Stimulated activated CD4-positive, alpha-beta T cell treated with anti-CD3 and anti-CD28 coated beads, Interleukin-1b, Interleukin-23, amount 100 ng/mL, for 1 hour (primary cell): ENCODE data around the gene SDK1.
"Not testable (repeated sequence)": the region's sequence is repeated elsewhere in the genome, so short reads cannot be mapped to it uniquely, and the experiment has no call there.

Source experiments
- DNase-seq, 2 donors: peaks; one replicate each; pipeline ENCODE4 v3.0.0-alpha.2; 2020; ENCODE audit warnings: low read depth in 2 of 2

Gene SDK1

DNA sequence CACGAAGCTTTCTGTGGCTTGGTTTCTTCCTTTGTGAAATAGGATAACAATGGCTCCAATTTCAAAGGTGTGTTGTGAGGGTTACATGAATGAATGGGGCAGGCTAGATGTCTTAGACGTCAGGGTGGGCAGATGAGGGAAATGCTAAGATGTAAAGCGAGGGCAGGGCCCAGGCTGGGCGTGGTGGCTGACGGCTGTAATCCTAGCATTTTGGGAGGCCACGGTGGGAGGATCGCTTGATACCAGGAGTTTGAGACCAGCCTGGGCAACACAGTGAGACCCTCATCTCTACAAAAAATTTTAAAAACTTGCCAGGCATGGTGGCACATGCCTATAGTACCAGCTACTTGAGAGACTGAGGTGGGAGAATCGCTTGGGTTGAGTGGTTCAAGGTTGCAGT is 773.4 kb downstream of the SDK1 start:
- DNase-seq = no peak

DNA sequence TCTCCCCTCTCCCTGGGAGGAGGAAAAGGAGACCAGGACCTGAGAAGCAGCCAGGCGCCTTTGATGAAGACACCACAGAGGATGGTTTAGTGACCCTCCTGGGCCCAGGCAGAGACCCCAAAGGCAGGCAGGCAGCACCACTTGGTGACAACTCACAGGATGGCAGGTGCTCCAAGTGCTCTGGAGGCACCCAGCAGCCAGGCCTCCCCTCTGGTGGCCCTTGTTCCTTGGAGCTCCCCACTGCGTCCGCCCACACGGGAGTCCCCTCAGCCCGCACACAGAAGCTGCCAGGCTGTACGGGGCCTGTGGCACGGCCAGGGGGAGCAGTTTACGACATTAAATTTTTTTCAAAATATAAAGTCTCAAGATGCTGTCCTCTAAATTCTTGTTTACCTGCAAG is 773.9 kb downstream of the SDK1 start:
- no peak for DNase-seq

DNA sequence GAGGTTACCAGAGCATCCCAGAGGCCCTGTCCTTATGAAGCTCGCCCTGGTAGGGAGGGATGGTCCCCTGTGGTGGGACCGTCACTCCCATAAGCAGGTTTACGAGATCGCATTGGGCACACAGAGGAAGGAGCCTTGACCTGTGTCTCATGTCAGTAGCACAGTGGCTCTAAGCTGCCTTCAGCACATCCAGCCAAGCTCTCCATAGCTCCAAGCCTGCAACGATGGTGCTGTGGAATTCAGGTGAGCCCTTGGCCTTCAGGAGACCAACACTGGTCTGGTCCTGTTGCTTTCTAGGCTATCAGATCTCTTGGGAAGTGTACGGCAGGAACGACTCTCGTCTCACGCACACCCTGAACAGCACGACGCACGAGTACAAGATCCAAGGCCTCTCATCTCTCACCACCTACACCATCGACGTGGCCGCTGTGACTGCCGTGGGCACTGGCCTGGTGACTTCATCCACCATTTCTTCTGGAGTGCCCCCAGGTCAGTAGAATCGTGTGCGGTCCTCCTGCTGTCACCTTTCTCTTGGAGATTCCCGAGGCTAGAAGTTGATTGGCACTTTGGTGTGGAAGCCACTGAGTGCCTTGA is 775.7 kb downstream of the SDK1 start:
- DNase-seq = no peak

DNA sequence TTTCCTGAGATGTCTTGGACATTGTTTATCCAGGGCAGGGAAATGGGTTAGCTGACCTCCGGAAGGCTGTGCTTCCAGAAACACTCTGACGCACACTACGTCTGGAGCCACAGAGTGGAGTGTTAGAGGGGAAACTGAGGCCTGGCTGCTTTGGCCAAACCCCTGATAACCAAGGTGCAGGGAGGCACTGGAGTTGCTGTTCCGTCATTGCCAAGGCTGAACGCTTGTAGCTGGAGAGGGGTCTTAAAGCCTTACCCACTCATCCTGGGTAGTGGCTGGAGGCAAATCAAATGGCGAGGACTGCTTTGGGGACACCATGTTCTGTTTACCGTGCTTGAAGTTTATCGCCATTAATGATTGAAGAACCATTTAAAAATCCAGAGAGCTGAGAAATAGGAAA is 776.9 kb downstream of the SDK1 start:
- no peak for DNase-seq

DNA sequence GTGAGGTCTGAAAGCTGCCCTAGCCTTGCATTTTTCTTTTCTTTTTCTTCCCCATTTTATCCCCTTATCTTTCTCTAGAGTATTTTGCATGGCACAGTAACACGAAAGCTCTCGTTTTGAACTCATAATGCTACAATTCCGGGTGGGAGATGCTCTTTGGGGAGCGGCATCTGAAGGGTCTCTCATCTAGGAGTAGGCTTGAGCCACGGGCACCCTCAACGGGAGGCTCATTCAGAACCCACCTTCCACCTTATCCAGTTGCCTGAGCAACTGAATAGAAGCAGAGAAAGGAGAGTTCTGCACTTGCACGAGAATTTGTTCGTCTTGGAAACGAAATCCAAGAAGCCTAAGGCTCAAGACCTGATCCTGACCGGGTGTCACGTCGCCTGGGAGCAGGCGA is 777.5 kb downstream of the SDK1 start:
- DNase-seq = no peak

DNA sequence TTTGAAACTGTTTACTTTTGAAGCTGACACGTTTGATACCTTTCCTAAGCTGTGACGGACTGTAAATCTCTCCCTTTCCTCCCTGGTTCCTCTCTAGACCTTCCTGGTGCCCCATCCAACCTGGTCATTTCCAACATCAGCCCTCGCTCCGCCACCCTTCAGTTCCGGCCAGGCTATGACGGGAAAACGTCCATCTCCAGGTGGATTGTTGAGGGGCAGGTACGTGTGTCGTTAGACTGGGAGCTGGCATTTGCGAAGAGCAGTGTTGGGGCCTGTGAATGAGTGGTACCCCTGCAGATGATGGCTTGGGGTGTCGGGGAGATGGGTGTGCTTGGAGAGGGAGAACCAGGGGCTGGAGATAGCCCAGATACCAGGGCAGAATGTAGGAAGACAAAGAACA is 778.3 kb downstream of the SDK1 start:
- DNase-seq = no peak

DNA sequence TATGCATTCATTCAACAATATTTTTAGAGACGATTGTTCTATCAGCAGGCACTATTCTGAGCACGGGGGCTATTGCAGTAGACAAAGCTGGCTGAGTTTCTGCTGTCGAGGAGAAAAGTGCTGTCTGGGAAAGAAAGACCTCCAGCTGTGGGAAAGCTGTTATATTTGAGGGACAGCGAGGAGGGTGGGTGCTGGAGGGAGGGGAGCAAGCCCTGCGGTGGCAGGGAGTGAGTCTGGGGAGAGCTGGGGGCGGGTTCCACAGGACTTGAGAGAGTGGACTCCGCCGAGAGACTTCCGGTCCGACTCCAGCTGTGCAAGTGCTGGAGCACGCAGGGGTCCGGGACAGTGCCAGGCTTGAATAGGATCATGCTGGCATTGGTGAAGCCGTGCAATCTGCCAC is 778.9 kb downstream of the SDK1 start:
- DNase-seq = no peak

DNA sequence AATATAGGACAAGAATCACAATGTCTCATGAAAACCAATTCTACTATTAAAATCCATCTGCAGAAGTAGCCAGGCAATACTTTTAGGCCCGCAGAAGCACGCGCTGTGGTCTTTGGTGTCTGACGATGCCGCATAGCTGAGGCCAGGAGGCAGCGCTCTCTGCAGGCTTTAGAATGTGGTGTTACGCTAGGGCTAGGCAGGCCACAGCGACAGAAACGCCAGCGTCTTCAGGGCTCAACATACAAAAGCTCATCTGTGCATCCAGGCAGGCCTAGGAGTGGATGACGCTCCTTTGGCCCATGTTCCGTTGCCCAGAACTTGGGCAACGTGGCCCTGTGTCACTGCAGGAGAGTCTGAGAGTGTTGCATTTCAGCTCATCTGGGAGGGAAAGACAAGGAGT is 779.9 kb downstream of the SDK1 start:
- no peak for DNase-seq

DNA sequence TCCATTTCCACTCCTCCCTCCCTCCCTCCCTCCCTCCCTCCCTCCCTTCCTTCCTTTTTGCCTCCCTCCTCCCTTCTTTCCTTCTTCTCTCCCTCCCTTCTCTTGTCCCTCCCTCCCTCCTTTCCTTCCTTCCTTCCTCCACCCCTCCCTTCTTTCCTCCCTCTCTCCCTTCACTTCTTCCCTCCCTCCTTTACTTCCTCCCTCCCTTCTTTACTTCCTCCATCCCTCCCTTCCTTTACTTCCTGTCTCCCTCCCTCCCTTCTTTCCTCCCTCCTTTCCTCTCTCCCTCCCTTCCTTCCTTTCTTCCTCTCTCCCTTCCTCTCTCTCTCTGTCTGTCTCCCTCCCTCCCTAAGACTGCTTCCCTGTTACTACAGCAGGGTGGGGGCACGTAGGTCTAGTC is 782.5 kb downstream of the SDK1 start:
- no peak for DNase-seq

DNA sequence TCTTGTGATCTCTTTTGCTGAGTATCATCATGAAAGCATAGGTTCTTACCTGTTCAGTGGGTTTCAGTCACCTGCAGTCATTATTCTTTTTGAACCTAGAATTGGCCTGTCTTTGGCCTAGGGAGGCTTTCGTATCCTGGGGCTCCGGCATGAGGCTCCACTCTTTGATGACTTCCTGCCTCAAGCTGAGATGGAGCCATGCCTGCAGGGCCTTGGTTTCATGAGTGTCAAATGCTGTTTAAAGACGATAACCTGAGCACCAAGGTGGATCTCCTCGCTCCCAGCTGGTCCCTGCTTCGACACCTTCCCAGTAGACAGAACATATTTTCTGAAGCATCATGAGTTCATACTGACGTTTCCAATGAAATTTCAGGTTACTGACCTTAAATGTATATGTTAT is 783.2 kb downstream of the SDK1 start:
- DNase-seq = no peak

DNA sequence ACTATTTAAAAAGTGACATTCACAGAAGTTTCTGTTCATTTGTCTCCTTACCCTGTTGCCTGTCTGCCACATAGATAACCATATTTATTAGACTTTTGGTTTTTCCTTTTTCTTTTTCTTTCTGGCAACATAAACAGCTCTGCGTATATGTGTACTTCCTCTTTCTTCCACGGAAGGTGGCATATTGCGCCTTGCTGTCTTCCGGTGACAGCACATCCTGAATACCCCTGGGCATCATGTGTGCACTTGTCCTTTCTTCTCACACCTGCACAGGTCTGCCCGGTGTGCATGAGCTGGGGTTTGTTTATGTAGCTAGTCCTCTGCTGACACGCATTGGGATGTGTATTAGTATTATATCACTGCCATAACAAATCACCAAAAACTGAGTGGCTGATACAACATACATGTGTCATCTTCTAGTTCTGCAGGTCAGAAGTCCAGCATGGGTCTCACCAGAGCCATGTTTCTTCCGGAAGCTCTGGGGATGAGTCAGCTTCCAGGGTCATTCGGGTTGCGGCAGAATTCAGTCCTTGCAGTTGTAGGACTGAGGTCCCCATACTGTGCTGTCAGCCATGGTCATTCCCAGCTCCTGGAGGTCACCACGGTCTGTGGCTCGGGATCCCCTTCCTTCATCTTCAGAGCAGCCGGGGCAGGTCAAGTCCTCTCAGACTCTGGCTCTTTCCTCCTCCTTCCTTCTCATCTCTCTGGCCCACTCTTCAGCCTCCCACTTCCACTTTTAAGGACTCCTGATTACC is 785.1 kb downstream of the SDK1 start:
- no peak for DNase-seq

DNA sequence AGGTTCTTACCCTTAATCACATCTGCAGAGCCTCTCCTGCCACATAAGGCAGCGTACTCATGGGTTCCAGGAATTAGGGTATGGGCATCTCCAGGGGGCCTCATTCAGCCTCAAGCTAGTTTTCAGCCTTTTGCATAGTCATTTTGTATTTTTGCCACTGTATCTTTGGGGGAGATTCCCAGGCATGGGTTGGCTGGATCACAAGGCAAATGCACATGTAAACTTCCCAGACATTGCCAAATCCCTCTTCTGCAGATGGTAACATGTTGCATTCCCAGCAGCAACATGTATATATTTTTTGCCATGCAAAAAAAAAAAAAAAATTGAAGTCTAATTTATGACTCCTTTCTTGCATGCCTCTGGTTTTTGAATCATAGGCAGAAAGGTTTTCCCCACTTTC is 785.7 kb downstream of the SDK1 start:
- DNase-seq = no peak

DNA sequence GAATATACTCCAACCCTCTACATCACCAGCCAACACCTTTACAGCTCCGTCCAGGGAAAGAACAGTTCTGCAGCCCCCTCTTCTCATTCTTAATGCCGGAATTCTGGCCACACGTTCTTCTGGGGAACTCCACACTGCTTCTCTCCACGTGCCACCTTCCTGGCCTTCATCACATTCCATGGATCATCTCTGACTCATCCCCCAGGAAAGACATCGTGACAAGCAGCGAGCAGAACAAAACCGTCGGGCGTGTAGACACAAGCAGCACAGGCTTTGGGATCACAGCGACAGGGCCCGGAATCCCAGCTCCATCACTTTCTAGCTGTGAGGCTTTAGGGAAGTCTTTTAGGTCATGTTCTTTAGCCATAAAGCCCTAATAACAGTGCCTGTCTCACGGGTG is 790.7 kb downstream of the SDK1 start:
- DNase-seq = no peak

DNA sequence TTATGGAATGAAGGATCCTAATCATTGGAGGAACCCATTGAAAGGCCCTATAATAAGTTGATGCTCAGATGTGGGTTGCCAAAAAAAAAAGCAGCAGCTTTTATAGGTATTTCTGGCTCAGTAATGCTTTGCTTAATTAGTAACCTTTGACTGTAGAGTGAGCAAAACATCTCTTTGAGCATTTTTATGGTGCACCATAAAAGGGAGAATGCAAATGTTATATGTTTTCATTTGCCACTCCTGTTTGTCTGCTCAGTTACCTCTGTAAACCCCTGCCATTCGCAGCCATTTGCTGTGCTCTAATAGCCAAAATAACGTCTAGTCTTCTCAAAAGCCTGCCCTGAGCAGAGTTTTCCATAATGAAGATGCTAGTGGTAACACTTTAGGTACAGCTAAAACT is 792.0 kb downstream of the SDK1 start:
- DNase-seq = no peak

DNA sequence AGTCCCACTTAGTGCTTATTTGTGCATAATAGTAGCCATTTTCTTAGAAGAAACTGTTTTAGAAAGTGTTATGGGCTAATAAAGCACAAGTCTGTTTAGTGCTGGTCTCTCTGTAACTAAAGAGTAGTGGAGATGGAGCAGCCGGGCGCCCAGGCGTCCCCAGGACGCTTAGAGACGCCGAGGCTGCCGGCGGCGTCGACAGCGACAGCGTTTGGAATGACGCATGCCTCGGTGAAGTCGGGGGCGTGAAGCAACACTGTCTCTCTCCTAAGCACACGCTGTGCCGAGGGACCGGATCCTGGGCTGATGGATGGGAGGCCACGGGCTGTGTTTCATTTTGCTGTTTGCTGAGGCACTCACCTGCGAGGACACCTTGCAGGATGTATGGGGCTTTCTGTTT is 792.4 kb downstream of the SDK1 start:
- no peak for DNase-seq

DNA sequence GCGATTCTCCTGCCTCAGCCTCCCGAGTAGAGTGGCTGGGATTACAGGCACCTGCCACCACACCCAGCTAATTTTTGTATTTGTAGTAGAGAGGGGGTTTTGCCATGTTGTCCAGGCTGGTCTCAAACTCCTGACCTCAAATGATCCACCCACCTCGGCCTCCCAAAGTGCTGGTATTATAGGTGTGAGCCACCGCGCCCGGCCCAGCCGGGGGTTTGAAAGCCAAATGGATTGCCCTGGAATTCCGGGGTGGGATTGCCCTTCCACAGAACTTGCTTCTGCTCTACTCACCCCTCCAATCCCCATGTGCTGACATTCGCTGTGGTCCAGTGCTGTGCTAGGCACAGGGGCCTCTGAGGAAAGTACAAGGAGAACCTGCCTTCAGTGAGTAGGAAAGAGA is 793.1 kb downstream of the SDK1 start:
- DNase-seq = not testable (repeated sequence)

DNA sequence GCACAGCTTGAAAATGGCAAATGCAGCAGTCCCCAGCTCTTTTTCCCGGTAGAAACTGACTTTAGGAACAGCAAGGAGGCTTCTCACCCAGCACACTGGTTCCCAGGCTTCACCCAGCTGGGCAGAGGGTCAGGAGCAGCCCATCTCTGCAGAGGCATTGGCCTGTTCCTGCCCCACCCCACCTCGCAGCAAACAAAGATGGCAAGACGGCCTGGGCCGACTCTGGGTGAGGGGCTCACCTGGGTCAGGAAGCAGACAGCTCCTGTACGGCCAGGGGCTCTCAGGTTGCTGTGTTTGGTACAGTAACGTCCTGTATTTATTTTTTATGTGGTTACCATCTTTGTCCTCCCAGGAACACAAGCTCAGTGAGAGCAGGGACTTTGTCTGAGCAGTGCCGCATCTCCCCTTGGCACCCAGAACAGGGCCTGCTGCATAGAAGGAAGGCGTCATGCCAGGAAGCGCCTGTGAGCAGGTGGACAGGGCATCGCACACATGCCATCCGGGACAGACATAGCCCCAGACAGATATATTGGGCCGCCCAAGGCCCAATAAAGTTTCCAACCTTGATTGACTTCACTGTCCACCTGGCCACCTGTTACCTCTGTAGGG is 796.1 kb downstream of the SDK1 start:
- no peak for DNase-seq

DNA sequence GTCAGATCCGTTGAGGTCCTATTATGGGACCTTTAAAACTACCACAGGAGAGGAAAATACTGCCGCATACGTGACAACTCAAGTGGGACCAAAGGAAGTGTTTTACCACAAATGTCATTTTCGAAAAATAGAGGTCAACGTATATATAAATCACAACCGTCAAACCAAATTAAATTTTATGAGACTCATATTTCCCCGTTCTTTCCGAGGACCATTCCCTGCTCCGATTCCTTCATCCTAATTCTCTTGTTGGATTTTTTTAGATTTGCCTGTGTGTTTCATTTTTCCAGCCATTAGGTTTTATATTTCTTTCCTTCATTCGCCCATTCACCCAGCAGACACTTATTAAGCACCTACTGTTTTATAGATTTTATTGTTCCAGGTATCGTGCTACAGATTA is 797.1 kb downstream of the SDK1 start:
- no peak for DNase-seq

DNA sequence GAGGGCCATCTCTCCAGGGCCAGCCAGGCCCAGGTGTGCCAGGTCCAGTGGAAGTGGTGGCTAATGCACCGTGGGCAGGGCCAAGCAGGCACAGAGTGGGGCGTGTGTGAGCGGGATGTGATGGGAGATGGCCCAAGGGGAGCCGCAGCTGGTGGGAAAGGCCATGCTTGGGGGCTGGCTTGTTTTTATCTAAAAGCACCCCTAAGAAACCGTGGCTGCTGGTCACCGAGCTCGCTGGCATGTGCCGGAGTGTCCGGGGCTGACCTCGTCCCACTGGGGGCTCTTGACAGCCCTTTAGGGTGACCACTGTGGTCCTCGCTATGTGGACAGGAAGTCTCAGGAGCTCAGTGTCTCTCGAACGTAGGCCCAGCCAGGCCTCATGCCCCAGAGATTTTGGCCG is 798.6 kb downstream of the SDK1 start:
- DNase-seq = no peak

DNA sequence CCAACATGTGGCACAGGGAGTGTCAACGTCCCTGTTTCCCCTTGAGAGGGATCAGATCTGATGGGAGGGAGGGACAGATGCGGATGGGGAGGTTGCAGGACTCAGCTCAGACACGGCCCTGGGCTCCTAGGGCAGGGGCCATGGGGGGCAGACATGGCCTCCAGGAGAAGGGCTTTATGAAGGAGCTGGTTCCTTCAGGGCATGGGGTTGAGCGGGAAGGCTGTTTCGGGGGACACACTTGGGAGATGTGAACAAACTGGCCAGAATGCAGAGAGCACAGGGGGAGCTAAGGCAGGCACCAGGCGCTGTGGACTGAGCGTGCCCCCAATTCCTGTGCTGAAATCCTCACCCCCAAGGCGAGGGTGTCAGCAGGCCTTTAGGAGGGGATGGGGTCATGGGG is 799.1 kb downstream of the SDK1 start:
- no peak for DNase-seq

DNA sequence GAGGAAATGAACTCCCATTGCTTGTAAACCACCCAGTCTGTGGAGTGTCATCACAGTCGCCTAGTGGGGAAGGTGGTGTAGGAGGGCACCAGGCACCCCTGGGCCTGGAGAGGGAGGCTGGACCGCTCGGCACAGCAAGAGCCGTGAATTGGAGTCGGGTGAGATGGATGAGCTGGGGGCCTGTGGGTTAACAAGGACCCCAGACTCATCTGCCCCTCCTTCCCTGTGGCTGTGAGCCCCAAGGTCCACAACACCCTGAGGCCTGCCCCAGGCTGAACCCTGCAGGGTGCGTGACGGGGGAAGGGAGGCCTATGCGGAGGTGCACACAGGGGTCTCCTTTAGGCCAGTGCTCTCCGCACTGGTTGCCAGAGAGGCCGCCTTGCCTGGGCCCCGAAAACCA is 799.6 kb downstream of the SDK1 start:
- DNase-seq = no peak

DNA sequence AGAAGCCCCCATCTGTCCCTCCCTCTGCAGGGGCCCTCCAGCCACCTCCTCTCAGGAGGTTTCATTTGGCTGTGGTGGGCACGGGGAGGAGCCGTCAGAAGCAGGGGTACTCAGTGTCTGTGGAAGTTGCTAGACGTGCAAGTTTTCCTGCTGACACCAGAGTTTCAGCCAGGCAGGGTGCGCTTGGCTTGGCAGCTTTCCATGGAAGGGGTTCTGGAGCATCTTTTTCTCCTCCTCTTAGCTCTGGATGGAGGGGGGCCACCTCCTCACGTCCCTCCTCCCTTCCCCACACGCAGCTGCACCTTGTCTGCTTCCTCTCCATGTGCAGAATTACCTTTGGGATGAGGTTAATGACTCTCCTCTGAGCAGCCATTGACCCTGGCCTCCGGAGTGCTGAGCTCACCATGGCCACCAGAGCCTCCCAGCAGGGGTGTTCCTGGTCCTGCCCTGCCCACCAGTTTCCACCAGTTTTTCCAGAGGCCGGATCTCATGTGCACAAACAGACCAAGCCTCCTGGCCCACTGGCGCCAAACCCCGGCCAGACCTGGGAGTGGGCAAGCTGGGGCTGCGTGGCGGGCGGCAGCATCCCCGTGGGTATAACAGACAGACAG is 801.3 kb downstream of the SDK1 start:
- DNase-seq = no peak
